Fibroblast of lung (primary cell): ENCODE results near the gene CNTN1.

Experiments used
- CTCF ChIP-seq, 2 donors: IDR thresholded peaks in 1 of 2; conservative IDR thresholded peaks in 1 of 2; 1 replicate in 1 of 2; 2 replicates in 1 of 2; pipeline ENCODE4 v1.5.1; 2011 to 2012; ENCODE audit warnings: low read length in 2 of 2, control low read depth in 1 of 2, inconsistent platforms in 1 of 2, low read depth in 1 of 2, mild to moderate bottlenecking in 1 of 2
- EZH2 ChIP-seq: IDR thresholded peaks from 2 replicates; pipeline ENCODE4 v1.5.1; 2012; ENCODE audit warnings: low read length, control low read depth, mild to moderate bottlenecking; ENCODE audit errors: missing control alignments

- no peak for TF ChIP-seq CTCF (conservative IDR thresholded peaks at IDR 0.05 in 1 of 2, IDR thresholded peaks at IDR 0.05 in 1 of 2; ENCODE audit: low read depth in 1 of 2, low read length in 2 of 2)
- no peak for TF ChIP-seq EZH2
These were observed 340.1 kb downstream of the CNTN1 start for GRCh38 chr12:41032386-41032785.
